HepG2 (cell line): ENCODE results near the gene ERCC2.

Experiments
- ATF7 ChIP-seq, 2 experiments: fragments of 450-650 bp in 1 of 2; sonication (generic) in 1 of 2; formaldehyde crosslinking in 1 of 2; IDR thresholded peaks; 2 replicates each; pipeline versions ENCODE4 v1.4.0 to v1.6.1; 2016 to 2020; ENCODE audit warnings: antibody characterized with exemption in 1 of 2, mild to moderate bottlenecking in 1 of 2, missing genetic modification reagents in 1 of 2
- CREB1 ChIP-seq, 2 experiments: fragments of 450-650 bp in 1 of 2; IDR thresholded peaks; 2 replicates each; pipeline ENCODE4 v1.6.1; 2016 to 2017; ENCODE audit warnings: control low read depth in 1 of 2, mild to moderate bottlenecking in 1 of 2, missing compliant biosample characterization in 1 of 2, missing genetic modification characterization in 1 of 2
- EP300 ChIP-seq, 3 experiments: sonication (generic) in 1 of 3; formaldehyde crosslinking in 1 of 3; IDR thresholded peaks; 2 replicates each; pipeline versions ENCODE4 v1.5.1 to v1.6.1; 2011 to 2020; ENCODE audit warnings: low read depth in 2 of 3, low read length in 2 of 3, borderline replicate concordance in 1 of 3, improper control_type of control experiment in 1 of 3, mild to moderate bottlenecking in 1 of 3, missing genetic modification reagents in 1 of 3, moderate library complexity in 1 of 3
- FOXA3 ChIP-seq: IDR thresholded peaks from 2 replicates; pipeline ENCODE4 v1.6.1; 2016; ENCODE audit warnings: missing genetic modification reagents, missing compliant biosample characterization
- HOXD1 ChIP-seq: sonication (generic); formaldehyde crosslinking; IDR thresholded peaks from 2 replicates; pipeline ENCODE4 v1.5.0; 2020; ENCODE audit warnings: missing genetic modification reagents
- KDM1A ChIP-seq: IDR thresholded peaks from 2 replicates; pipeline ENCODE4 v1.6.1; 2016; ENCODE audit warnings: missing compliant biosample characterization
- MEIS1 ChIP-seq: sonication (generic); formaldehyde crosslinking; IDR thresholded peaks from 2 replicates; pipeline ENCODE4 v1.9.0; 2021; ENCODE audit warnings: mild to moderate bottlenecking, missing genetic modification reagents, moderate library complexity, borderline replicate concordance
- NFIC ChIP-seq: IDR thresholded peaks from 2 replicates; pipeline ENCODE4 v1.6.1; 2012; ENCODE audit warnings: mild to moderate bottlenecking, low read length, inconsistent platforms
- NR3C1 ChIP-seq: sonication (generic); formaldehyde crosslinking; IDR thresholded peaks from 2 replicates; pipeline ENCODE4 v1.4.0; 2020; ENCODE audit warnings: missing genetic modification reagents
- REPIN1 ChIP-seq: sonication (generic); formaldehyde crosslinking; IDR thresholded peaks from 2 replicates; pipeline ENCODE4 v1.8.0; 2022; ENCODE audit warnings: missing genetic modification reagents, low read depth, mild to moderate bottlenecking, borderline replicate concordance
- TF ChIP-seq, protein P1 (sequence below): sonication (generic); formaldehyde crosslinking; IDR thresholded peaks from 2 replicates; pipeline ENCODE4 v1.4.0; 2020; ENCODE audit warnings: missing genetic modification reagents
- TF ChIP-seq, protein P2 (sequence below): sonication (generic); formaldehyde crosslinking; IDR thresholded peaks from 2 replicates; pipeline ENCODE4 v1.5.0; 2020; ENCODE audit warnings: mild to moderate bottlenecking, missing genetic modification reagents, moderate library complexity
- TF ChIP-seq, protein P3 (sequence below), 2 experiments: IDR thresholded peaks; 2 replicates each; pipeline ENCODE4 v1.6.1; 2011 to 2012; ENCODE audit warnings: low read length in 2 of 2, borderline replicate concordance in 1 of 2, low read depth in 1 of 2, mild to moderate bottlenecking in 1 of 2, moderate library complexity in 1 of 2

DNA sequence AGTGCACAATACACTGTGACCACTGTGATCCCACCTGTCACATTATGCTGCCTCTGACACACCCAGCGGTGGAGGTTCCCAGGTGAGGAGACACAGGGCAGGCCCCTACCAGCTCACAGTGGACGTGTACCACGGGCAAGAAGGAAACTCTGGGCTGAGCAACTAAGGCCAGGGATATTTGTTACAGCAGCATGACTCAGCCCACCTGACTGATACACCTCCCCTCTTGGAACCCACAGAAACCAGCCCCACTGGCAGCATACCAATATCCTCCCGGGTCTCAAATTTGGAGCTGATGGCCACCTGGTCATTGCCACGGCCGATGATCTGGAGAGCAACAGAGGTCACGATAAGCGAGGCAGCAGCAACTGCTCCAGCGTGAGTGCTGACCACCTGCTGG is 15.0 kb downstream of the ERCC2 start:
- TF ChIP-seq, protein P1, sequence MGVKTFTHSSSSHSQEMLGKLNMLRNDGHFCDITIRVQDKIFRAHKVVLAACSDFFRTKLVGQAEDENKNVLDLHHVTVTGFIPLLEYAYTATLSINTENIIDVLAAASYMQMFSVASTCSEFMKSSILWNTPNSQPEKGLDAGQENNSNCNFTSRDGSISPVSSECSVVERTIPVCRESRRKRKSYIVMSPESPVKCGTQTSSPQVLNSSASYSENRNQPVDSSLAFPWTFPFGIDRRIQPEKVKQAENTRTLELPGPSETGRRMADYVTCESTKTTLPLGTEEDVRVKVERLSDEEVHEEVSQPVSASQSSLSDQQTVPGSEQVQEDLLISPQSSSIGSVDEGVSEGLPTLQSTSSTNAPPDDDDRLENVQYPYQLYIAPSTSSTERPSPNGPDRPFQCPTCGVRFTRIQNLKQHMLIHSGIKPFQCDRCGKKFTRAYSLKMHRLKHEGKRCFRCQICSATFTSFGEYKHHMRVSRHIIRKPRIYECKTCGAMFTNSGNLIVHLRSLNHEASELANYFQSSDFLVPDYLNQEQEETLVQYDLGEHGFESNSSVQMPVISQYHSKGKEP = no peak
- TF ChIP-seq KDM1A (no peak), HOXD1 (CRISPR knock-in tag) (no peak), CREB1 (IDR thresholded peaks at IDR 0.05) (no peak), CREB1 (CRISPR knock-in tag; IDR thresholded peaks at IDR 0.05) (no peak), ATF7 (IDR thresholded peaks at IDR 0.05) (no peak), ATF7 (CRISPR knock-in tag; IDR thresholded peaks at IDR 0.05) (no peak), EP300 (IDR thresholded peaks at IDR 0.05; ENCODE audit: low read depth in 2 of 2, low read length in 2 of 2) (no peak), EP300 (CRISPR knock-in tag; IDR thresholded peaks at IDR 0.05; ENCODE audit: borderline replicate concordance) (no peak), REPIN1 (no peak), FOXA3 (CRISPR knock-in tag) (no peak), NR3C1 (CRISPR knock-in tag) (no peak), NFIC (no peak), MEIS1 (CRISPR knock-in tag) (no peak)
- TF ChIP-seq, protein P2, sequence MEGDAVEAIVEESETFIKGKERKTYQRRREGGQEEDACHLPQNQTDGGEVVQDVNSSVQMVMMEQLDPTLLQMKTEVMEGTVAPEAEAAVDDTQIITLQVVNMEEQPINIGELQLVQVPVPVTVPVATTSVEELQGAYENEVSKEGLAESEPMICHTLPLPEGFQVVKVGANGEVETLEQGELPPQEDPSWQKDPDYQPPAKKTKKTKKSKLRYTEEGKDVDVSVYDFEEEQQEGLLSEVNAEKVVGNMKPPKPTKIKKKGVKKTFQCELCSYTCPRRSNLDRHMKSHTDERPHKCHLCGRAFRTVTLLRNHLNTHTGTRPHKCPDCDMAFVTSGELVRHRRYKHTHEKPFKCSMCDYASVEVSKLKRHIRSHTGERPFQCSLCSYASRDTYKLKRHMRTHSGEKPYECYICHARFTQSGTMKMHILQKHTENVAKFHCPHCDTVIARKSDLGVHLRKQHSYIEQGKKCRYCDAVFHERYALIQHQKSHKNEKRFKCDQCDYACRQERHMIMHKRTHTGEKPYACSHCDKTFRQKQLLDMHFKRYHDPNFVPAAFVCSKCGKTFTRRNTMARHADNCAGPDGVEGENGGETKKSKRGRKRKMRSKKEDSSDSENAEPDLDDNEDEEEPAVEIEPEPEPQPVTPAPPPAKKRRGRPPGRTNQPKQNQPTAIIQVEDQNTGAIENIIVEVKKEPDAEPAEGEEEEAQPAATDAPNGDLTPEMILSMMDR (CRISPR knock-in tag) = no peak
- TF ChIP-seq, protein P3, sequence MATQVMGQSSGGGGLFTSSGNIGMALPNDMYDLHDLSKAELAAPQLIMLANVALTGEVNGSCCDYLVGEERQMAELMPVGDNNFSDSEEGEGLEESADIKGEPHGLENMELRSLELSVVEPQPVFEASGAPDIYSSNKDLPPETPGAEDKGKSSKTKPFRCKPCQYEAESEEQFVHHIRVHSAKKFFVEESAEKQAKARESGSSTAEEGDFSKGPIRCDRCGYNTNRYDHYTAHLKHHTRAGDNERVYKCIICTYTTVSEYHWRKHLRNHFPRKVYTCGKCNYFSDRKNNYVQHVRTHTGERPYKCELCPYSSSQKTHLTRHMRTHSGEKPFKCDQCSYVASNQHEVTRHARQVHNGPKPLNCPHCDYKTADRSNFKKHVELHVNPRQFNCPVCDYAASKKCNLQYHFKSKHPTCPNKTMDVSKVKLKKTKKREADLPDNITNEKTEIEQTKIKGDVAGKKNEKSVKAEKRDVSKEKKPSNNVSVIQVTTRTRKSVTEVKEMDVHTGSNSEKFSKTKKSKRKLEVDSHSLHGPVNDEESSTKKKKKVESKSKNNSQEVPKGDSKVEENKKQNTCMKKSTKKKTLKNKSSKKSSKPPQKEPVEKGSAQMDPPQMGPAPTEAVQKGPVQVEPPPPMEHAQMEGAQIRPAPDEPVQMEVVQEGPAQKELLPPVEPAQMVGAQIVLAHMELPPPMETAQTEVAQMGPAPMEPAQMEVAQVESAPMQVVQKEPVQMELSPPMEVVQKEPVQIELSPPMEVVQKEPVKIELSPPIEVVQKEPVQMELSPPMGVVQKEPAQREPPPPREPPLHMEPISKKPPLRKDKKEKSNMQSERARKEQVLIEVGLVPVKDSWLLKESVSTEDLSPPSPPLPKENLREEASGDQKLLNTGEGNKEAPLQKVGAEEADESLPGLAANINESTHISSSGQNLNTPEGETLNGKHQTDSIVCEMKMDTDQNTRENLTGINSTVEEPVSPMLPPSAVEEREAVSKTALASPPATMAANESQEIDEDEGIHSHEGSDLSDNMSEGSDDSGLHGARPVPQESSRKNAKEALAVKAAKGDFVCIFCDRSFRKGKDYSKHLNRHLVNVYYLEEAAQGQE (IDR thresholded peaks at IDR 0.05; ENCODE audit: borderline replicate concordance in 1 of 2, low read depth in 1 of 2, low read length in 2 of 2) = no peak
